Neural progenitor cell (in vitro differentiated cells): ENCODE measurements around the gene MAPK4.

ENCODE experiments used
- CTCF ChIP-seq: fragments of 200-600 bp; sonication (generic); IDR thresholded peaks from 2 replicates; pipeline ENCODE4 v1.5.1; 2017; ENCODE audit warnings: antibody characterized with exemption, mild to moderate bottlenecking
- EZH2 ChIP-seq: fragments of 200-600 bp; sonication (generic); IDR thresholded peaks from 2 replicates; pipeline ENCODE4 v1.6.1; 2017; ENCODE audit warnings: antibody characterized with exemption, mild to moderate bottlenecking, moderate library complexity
- EZH2phosphoT487 ChIP-seq: fragments of 200-600 bp; sonication (generic); IDR thresholded peaks from 2 replicates; pipeline ENCODE4 v1.6.1; 2017; ENCODE audit warnings: antibody characterized with exemption

GRCh38 chr18:50659091-50660003 lies 99.5 kb downstream of the MAPK4 start:
- no peak for TF ChIP-seq CTCF
- TF ChIP-seq EZH2phosphoT487 = no peak
- TF ChIP-seq EZH2 = no peak
